Left ventricle myocardium superior (tissue), 1 donor: ENCODE data around the gene FBXL13. TPM values are rescaled to one million over a fixed set of nuclear protein-coding genes. Genes with fewer than 3 reads are reported as not detected.
"Not testable (repeated sequence)": the region's sequence is repeated elsewhere in the genome, so short reads cannot be mapped to it uniquely, and the experiment has no call there.

Source experiments
- ATAC-seq: fragments of 200-7000 bp; cut with Tn5 transposase; one replicate; pipeline ENCODE4 v1.9.1; 2020; ENCODE audit warnings: mild to moderate bottlenecking, moderate library complexity
- DNase-seq: peaks from one replicate; pipeline ENCODE4 v3.0.0-alpha.2; 2020
- intact Hi-C: fragments of 100-400 bp; cut with micrococcal nuclease; formaldehyde crosslinking; loops from one replicate; pipeline ENCODE4 v1.11.0; 2022
- total RNA-seq: library from RNA; stranded (reverse); fragmentation: NEBNext Ultra II Directional; extraction: Animal tissue kit (Norgen Biotek cat#: 25700); gene quantifications from one replicate; pipeline ENCODE4 v1.2.1, GENCODE V29; 2021
- donor health status: DM: no; HTN: yes; CAD: no; lungs with severe emphysema.

FBXL13 gene
- total RNA-seq, 1 donor from 2014 or later = 0.27 TPM

GRCh38 chr7:102992509-102992937 is 82.1 kb downstream of the FBXL13 start:
- DNase-seq = no peak
- peak; percentile 44 for ATAC-seq
- intact Hi-C loops = no loop called here

- intact Hi-C loops = no loop called here
- DNase-seq (no peak), ATAC-seq (no peak)
Observed at GRCh38 chr7:102991540-102992214, 82.9 kb downstream of the FBXL13 start.

GRCh38 chr7:102991077-102991539 is 83.5 kb downstream of the FBXL13 start:
- intact Hi-C loops = no loop called here

GRCh38 chr7:102990642-102991041 is 84.0 kb downstream of the FBXL13 start:
- ATAC-seq = no peak
- no peak for DNase-seq
- intact Hi-C loops = no loop called here

More at GRCh38 chr7:102991077-102991539, 83.5 kb downstream of the FBXL13 start:
- DNase-seq (no peak), ATAC-seq (no peak)

- ATAC-seq = no peak
- DNase-seq = no peak
- intact Hi-C loops = no loop called here
Observed at GRCh38 chr7:102988631-102989560, 85.7 kb downstream of the FBXL13 start.

- intact Hi-C loops = no loop called here
- no peak for DNase-seq
- ATAC-seq = no peak
Observed at GRCh38 chr7:102988088-102988487, 86.5 kb downstream of the FBXL13 start.

GRCh38 chr7:102985176-102985783 is 89.3 kb downstream of the FBXL13 start:
- intact Hi-C loops = no loop called here
- ATAC-seq (no peak), DNase-seq (no peak)

GRCh38 chr7:102983602-102984001 is 91.0 kb downstream of the FBXL13 start:
- intact Hi-C loops = no loop called here
- ATAC-seq = peak; percentile 34
- no peak for DNase-seq

- DNase-seq (no peak), ATAC-seq (no peak)
Observed at GRCh38 chr7:102982235-102982634, 92.4 kb downstream of the FBXL13 start.

GRCh38 chr7:102981451-102981850 is 93.1 kb downstream of the FBXL13 start:
- ATAC-seq = no peak
- DNase-seq = no peak
- intact Hi-C loops = no loop called here

More at GRCh38 chr7:102982235-102982634, 92.4 kb downstream of the FBXL13 start:
- intact Hi-C loops = no loop called here

GRCh38 chr7:102979670-102980069 is 94.9 kb downstream of the FBXL13 start:
- intact Hi-C loops = no loop called here
- ATAC-seq = no peak

GRCh38 chr7:102978284-102978683 is 96.3 kb downstream of the FBXL13 start:
- ATAC-seq = no peak
- intact Hi-C loops = no loop called here
- DNase-seq = no peak

More at GRCh38 chr7:102979670-102980069, 94.9 kb downstream of the FBXL13 start:
- no peak for DNase-seq

GRCh38 chr7:102977586-102977985 is 97.0 kb downstream of the FBXL13 start:
- ATAC-seq, intact Hi-C loops, DNase-seq: not testable (repeated sequence)

- intact Hi-C loops = no loop called here
- ATAC-seq (no peak), DNase-seq (no peak)
Observed at GRCh38 chr7:102976493-102976892, 98.1 kb downstream of the FBXL13 start.

GRCh38 chr7:102975854-102976253 is 98.7 kb downstream of the FBXL13 start:
- ATAC-seq (no peak), DNase-seq (no peak)
- intact Hi-C loops = no loop called here

- intact Hi-C loops = no loop called here
- DNase-seq = no peak
- ATAC-seq = no peak
Observed at GRCh38 chr7:102974366-102975236, 100.0 kb downstream of the FBXL13 start.

- ATAC-seq (no peak), DNase-seq (no peak)
- intact Hi-C loops = no loop called here
Observed at GRCh38 chr7:102973096-102973802, 101.3 kb downstream of the FBXL13 start.

GRCh38 chr7:102967798-102968197 is 106.8 kb downstream of the FBXL13 start:
- intact Hi-C loops = no loop called here
- DNase-seq (no peak), ATAC-seq (no peak)
